Keratinocyte (primary cell): ENCODE measurements around the gene HNF4A.

Experiments used
- EZH2 ChIP-seq: IDR thresholded peaks from one replicate; pipeline ENCODE4 v1.6.1; 2012; ENCODE audit warnings: inconsistent platforms, mild to moderate bottlenecking, low read length, moderate library complexity
- TF ChIP-seq, protein P1 (sequence below), 3 experiments: IDR thresholded peaks in 1 of 3; conservative IDR thresholded peaks in 1 of 3; optimal IDR thresholded peaks in 1 of 3; 2 replicates in 2 of 3; 3 replicates in 1 of 3; pipeline versions ENCODE3 to v1.5.1; 2011; ENCODE audit warnings: low read length in 3 of 3, mild to moderate bottlenecking in 3 of 3, moderate library complexity in 2 of 3, control low read depth in 1 of 3, inconsistent platforms in 1 of 3; ENCODE audit not compliant: insufficient read depth in 2 of 3; ENCODE audit errors: extremely low read depth in 1 of 3

DNA sequence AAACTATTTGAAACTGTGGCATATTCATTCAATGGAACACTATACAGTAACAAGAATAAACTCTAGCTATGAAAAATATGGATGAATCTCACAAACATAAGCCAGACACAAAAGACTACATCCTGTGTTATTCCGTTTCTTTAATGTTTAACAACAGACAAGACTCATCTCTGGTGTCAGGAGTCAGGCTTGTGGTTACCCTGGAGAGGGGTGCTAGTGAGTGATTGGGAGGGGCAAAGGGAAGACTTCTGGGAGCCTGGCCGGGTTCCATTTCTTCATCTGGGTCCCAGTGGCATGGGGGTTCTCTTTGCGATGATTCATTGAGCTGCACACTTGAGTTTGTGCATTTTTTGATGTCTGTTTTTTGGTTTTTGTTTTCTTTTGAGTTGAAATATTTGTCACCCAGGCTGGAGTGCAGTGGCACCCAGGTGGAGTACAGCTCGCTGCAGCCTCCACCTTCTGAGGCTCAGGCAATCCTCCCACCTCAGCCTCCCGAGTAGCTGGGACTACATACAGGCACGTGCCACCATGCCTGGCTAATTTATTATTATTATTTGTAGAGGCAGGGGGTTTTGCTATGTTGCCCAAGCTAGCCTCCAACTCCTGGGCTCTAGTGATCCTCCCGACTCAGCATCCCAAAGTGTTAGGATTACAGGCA, 98.9 kb downstream of the HNF4A start:
- TF ChIP-seq, protein P1, sequence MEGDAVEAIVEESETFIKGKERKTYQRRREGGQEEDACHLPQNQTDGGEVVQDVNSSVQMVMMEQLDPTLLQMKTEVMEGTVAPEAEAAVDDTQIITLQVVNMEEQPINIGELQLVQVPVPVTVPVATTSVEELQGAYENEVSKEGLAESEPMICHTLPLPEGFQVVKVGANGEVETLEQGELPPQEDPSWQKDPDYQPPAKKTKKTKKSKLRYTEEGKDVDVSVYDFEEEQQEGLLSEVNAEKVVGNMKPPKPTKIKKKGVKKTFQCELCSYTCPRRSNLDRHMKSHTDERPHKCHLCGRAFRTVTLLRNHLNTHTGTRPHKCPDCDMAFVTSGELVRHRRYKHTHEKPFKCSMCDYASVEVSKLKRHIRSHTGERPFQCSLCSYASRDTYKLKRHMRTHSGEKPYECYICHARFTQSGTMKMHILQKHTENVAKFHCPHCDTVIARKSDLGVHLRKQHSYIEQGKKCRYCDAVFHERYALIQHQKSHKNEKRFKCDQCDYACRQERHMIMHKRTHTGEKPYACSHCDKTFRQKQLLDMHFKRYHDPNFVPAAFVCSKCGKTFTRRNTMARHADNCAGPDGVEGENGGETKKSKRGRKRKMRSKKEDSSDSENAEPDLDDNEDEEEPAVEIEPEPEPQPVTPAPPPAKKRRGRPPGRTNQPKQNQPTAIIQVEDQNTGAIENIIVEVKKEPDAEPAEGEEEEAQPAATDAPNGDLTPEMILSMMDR (optimal IDR thresholded peaks at IDR 0.05 in 1 of 3, IDR thresholded peaks at IDR 0.05 in 1 of 3, conservative IDR thresholded peaks at IDR 0.05 in 1 of 3; ENCODE audit: extremely low read depth in 1 of 3, insufficient read depth in 2 of 3, low read length in 3 of 3), result no peak
- no peak for TF ChIP-seq EZH2
